Peyer's patch (tissue), 4 donors: ENCODE data around the gene ABCC6. TPM values are rescaled to one million over a fixed set of nuclear protein-coding genes. Genes with fewer than 3 reads are reported as not detected.
"Not testable (repeated sequence)": the region's sequence is repeated elsewhere in the genome, so short reads cannot be mapped to it uniquely, and the experiment has no call there.

ENCODE experiments used
- DNase-seq, 3 donors: peaks; one replicate each; pipeline ENCODE4 v3.0.0-alpha.2; 2017 to 2019
- H3K27ac ChIP-seq, 4 donors: fragments of 200-600 bp; sonication (generic); one replicate each; pipeline ENCODE4 v1.5.1; 2016 to 2019
- H3K27me3 ChIP-seq, 2 donors: fragments of 200-600 bp; sonication (generic); one replicate each; pipeline ENCODE4 v1.5.1; 2019
- H3K36me3 ChIP-seq, 3 donors: fragments of 200-600 bp; sonication (generic); one replicate each; pipeline ENCODE4 v1.5.1; 2016 to 2019
- H3K4me1 ChIP-seq, 4 donors: fragments of 200-600 bp; sonication (generic); one replicate each; pipeline ENCODE4 v1.5.1; 2016 to 2019
- H3K4me3 ChIP-seq, 4 donors: fragments of 200-600 bp; sonication (generic); 1 replicate in 3 of 4; 2 replicates in 1 of 4; pipeline ENCODE4 v1.5.1; 2016 to 2019; ENCODE audit warnings: mild to moderate bottlenecking in 1 of 4
- H3K9me3 ChIP-seq, 4 donors: fragments of 200-600 bp; sonication (generic); one replicate each; pipeline ENCODE4 v1.5.1; 2016 to 2019; ENCODE audit warnings: mild to moderate bottlenecking in 1 of 4
- POLR2A ChIP-seq, 2 donors: fragments of 450-650 bp; IDR thresholded peaks; one replicate each; pipeline ENCODE4 v1.5.1; 2017; ENCODE audit warnings: antibody characterized with exemption in 2 of 2, mild to moderate bottlenecking in 2 of 2, moderate library complexity in 2 of 2
- total RNA-seq, 4 donors: library from RNA; depleted of rRNA; stranded (reverse); fragments of >200 nt; gene quantifications; one replicate each; pipeline ENCODE4 v1.1.0, GENCODE V29; 2016
- TF ChIP-seq, protein P1 (sequence below), 6 experiments: fragments of 450-650 bp in 4 of 6; fragments of 200-600 bp in 2 of 6; sonication (generic) in 1 of 6; IDR thresholded peaks; one replicate each; pipeline ENCODE4 v1.5.1; 2017 to 2019; ENCODE audit warnings: antibody characterized with exemption in 6 of 6, mild to moderate bottlenecking in 3 of 6, moderate library complexity in 1 of 6

Gene ABCC6
- total RNA-seq, 4 donors from 2014 or later: 12.4 to 113 (median 76.2) TPM

DNA sequence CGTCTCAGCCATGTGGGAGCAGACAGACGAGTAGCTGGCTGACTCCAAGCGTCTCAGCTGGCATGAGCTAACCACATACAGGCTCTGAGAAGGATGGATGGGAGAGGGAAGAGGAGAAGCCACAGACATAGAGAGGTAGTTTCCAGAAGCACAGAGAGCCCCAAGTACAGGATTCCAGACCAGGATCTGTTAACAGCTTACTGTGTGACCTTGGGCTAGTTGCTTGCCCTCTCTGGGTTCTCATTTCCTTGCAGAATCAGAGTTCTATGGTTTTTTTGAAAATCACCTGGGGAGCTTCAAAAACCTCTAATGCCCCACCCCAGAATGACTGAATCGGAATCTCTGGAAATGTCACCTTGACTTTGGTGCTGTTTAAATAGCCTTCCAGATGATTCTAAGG is 60.2 kb downstream of the ABCC6 start:
- Histone ChIP-seq H3K27ac (no peak overlapping the region), H3K27me3 (no peaks in the 10 kb centered on the region), H3K9me3 (peaks cover 0 to 11% (median 3%) of the 10 kb centered on the region in 4 donors), H3K4me3 (no peak overlapping the region), H3K4me1 (no peaks in the 10 kb centered on the region), H3K36me3 (peaks cover 0 to 29% (median 0%) of the 10 kb centered on the region in 3 donors)
- DNase-seq: no peak
- TF ChIP-seq, protein P1, sequence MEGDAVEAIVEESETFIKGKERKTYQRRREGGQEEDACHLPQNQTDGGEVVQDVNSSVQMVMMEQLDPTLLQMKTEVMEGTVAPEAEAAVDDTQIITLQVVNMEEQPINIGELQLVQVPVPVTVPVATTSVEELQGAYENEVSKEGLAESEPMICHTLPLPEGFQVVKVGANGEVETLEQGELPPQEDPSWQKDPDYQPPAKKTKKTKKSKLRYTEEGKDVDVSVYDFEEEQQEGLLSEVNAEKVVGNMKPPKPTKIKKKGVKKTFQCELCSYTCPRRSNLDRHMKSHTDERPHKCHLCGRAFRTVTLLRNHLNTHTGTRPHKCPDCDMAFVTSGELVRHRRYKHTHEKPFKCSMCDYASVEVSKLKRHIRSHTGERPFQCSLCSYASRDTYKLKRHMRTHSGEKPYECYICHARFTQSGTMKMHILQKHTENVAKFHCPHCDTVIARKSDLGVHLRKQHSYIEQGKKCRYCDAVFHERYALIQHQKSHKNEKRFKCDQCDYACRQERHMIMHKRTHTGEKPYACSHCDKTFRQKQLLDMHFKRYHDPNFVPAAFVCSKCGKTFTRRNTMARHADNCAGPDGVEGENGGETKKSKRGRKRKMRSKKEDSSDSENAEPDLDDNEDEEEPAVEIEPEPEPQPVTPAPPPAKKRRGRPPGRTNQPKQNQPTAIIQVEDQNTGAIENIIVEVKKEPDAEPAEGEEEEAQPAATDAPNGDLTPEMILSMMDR (IDR thresholded peaks at IDR 0.05): no peak
- no peak for TF ChIP-seq POLR2A (IDR thresholded peaks at IDR 0.05)

DNA sequence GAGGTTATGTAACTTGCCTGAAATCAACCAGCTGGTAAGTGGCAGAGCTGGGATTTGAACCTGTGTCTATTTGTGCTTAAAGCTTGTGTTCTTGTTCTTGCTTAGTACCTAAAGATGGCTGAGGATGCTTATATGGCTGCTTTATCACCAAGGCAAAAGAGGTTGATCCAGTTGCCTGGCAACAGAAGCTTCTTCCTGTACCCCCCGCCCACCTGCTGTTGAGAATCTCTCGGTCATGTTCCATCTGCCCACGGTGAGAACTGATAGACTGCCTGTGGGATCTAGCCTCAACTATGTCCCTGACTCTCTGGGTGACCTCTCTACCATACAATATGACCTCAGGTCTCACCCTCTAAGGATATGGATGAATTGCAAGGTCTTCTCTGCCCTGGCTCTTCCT is 60.7 kb downstream of the ABCC6 start:
- H3K27me3 ChIP-seq: no peaks in the 10 kb centered on the region
- H3K9me3 ChIP-seq: peaks cover 0 to 11% (median 3%) of the 10 kb centered on the region in 4 donors
- no peak for DNase-seq
- peaks cover 0 to 30% (median 0%) of the 10 kb centered on the region in 3 donors for H3K36me3 ChIP-seq
- no peak overlapping the region for H3K4me3 ChIP-seq
- H3K4me1 ChIP-seq: no peaks in the 10 kb centered on the region
- no peak for TF ChIP-seq POLR2A (IDR thresholded peaks at IDR 0.05)
- TF ChIP-seq, protein P1 (IDR thresholded peaks at IDR 0.05): no peak
- no peak overlapping the region for H3K27ac ChIP-seq

DNA sequence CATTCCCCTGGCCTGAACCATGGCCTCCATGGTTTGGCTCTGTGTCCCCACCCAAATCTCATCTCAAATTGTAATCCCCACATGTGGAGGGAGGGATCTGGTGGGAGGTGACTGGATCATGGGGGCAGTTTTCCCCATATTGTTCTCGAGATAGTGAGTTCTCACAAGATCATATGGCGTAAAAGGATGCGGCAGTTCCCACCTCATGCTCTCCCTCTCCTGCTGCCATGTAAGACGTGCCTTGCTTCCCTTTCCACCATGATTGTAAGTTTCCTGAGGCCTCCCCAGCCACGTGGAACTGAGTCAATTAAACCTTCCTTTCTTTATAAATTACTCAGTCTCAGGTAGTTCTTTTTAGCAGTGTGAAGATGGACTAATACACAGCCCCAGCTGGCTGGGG is 61.5 kb downstream of the ABCC6 start:
- not testable (repeated sequence) for H3K27me3 ChIP-seq, H3K27ac ChIP-seq, DNase-seq, H3K4me1 ChIP-seq, H3K4me3 ChIP-seq
- peaks cover 0 to 11% (median 3%) of the 10 kb centered on the region in 4 donors for H3K9me3 ChIP-seq
- H3K36me3 ChIP-seq: peaks cover 0 to 33% (median 0%) of the 10 kb centered on the region in 3 donors

DNA sequence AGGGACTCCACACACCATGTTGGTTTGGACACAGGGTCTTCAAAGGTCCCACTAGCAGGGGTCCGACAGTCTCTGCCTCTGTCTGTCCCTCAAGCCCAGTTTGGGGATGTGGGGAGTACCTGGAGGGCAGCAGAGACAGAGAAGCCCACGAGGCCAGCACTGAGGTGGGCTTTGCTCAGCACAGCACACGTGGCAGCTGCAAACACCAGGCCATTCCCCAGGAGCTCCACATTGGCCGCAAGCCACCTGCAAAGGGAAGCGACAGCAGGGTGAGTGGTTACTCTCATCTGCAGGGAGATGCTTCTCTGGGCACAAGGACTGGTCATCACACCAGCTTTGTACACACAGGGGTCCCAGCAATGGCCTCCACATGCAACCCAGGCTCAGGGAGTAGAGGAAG is 62.0 kb downstream of the ABCC6 start:
- DNase-seq: no peak
- H3K4me1 ChIP-seq: no peaks in the 10 kb centered on the region
- no peaks in the 10 kb centered on the region for H3K27me3 ChIP-seq
- H3K27ac ChIP-seq: no peak overlapping the region
- TF ChIP-seq, protein P1 (IDR thresholded peaks at IDR 0.05): no peak
- TF ChIP-seq POLR2A (IDR thresholded peaks at IDR 0.05): no peak
- peaks cover 0 to 11% (median 3%) of the 10 kb centered on the region in 4 donors for H3K9me3 ChIP-seq
- H3K4me3 ChIP-seq: no peak overlapping the region
- H3K36me3 ChIP-seq: peaks cover 0 to 33% (median 0%) of the 10 kb centered on the region in 3 donors

DNA sequence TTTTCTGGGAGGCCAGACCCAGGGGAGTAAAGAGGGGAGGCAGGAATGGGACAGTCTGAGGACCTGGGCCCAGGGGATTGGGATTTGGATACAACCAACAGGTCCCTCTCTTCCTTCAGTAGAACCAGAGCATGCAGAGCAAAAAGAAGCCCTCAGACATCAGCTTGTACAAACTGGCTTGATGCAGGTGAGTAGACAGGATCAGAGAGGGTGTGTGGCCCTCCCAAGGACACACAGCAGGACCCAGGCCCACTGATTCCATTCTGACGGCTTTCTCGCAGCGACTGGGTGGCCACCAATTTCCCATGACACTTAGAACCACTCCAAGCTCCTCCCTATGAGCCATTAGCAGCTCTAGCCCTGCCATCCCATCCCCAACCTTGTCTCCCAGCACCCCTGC is 63.6 kb downstream of the ABCC6 start:
- Histone ChIP-seq H3K36me3 (peaks cover 0 to 20% (median 0%) of the 10 kb centered on the region in 3 donors), H3K27me3 (no peaks in the 10 kb centered on the region), H3K9me3 (peaks cover 0 to 11% (median 3%) of the 10 kb centered on the region in 4 donors), H3K4me3 (no peak overlapping the region), H3K27ac (no peak overlapping the region), H3K4me1 (no peaks in the 10 kb centered on the region)
- TF ChIP-seq, protein P1 (IDR thresholded peaks at IDR 0.05): no peak
- no peak for DNase-seq

DNA sequence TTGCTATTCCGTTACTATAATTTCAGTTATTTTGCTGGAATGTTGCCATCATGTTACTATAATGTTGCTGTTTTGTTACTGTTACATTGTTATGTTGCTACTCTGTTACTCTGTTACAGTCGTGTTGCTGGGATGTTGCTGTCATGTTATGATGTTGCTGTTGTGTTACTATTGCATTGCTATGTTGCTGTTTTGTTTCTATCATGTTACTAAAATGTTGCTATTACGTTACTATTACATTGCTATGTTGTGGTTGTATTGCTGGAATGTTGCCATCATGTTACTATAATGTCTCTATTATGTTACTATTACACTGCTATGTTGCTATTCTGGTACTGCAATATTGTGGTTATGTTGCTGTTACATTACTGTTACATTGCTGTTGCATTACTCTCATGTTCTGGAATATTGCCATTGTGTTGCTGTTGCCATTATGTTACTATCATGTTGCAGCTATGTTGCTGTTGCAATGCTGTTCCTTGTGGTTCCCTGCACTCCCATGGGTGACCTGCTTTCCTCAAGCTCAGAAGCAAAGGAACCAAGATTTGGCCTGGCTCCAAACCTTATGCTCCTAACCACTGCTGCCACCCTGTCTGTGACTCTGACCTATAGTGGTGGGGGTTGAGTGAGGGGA is 64.4 kb downstream of the ABCC6 start:
- Histone ChIP-seq H3K27me3 (no peaks in the 10 kb centered on the region), H3K27ac (no peak overlapping the region), H3K4me1 (no peaks in the 10 kb centered on the region), H3K4me3 (no peak overlapping the region), H3K9me3 (peaks cover 0 to 11% (median 3%) of the 10 kb centered on the region in 4 donors), H3K36me3 (peaks cover 0 to 15% (median 0%) of the 10 kb centered on the region in 3 donors)
- TF ChIP-seq, protein P1 (IDR thresholded peaks at IDR 0.05): no peak
- TF ChIP-seq POLR2A (IDR thresholded peaks at IDR 0.05): no peak
- DNase-seq: no peak
